ENCODE results near the gene CLEC16A.

CLEC16A gene

GRCh38 chr16:11108466-11108805, 164.1 kb downstream of the CLEC16A start:
- ATAC-seq (ENCODE audit: insufficient read depth, low read depth) (no peak), DNase-seq (no peak)
- no peak for TF ChIP-seq EZH2 (IDR thresholded peaks at IDR 0.05; ENCODE audit: borderline replicate concordance, low read depth, low read length, severe bottlenecking)
- TF ChIP-seq, protein P1, sequence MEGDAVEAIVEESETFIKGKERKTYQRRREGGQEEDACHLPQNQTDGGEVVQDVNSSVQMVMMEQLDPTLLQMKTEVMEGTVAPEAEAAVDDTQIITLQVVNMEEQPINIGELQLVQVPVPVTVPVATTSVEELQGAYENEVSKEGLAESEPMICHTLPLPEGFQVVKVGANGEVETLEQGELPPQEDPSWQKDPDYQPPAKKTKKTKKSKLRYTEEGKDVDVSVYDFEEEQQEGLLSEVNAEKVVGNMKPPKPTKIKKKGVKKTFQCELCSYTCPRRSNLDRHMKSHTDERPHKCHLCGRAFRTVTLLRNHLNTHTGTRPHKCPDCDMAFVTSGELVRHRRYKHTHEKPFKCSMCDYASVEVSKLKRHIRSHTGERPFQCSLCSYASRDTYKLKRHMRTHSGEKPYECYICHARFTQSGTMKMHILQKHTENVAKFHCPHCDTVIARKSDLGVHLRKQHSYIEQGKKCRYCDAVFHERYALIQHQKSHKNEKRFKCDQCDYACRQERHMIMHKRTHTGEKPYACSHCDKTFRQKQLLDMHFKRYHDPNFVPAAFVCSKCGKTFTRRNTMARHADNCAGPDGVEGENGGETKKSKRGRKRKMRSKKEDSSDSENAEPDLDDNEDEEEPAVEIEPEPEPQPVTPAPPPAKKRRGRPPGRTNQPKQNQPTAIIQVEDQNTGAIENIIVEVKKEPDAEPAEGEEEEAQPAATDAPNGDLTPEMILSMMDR (IDR thresholded peaks at IDR 0.05; ENCODE audit: borderline replicate concordance, extremely low read depth, low read length, poor library complexity, severe bottlenecking): no peak
- Histone ChIP-seq H3K27ac (ENCODE audit: low read length) (peak overlapping the region; percentile 58), H3K36me3 (ENCODE audit: insufficient read depth, low read length) (peaks cover 3% of the 10 kb centered on the region; the same call in 1 of the 2 replicates), H3K9me3 (ENCODE audit: insufficient read depth, low read length, severe bottlenecking) (no peaks in the 10 kb centered on the region), H3K27me3 (ENCODE audit: insufficient read depth, low read length, poor library complexity) (no peaks in the 10 kb centered on the region), H2AFZ (ENCODE audit: low read depth, low read length) (no peak overlapping the region), H3K4me1 (ENCODE audit: insufficient read depth, low read length) (peaks cover 55% of the 10 kb centered on the region), H3K4me3 (ENCODE audit: low read depth in 1 of 2, low read length in 2 of 2) (no peak overlapping the region), H4K20me1 (ENCODE audit: insufficient read depth, low read length) (no peaks in the 10 kb centered on the region), H3K79me2 (ENCODE audit: insufficient read depth, low read length) (no peaks in the 10 kb centered on the region), H3K4me2 (ENCODE audit: insufficient read depth, low read length) (no peak overlapping the region), H3K9ac (ENCODE audit: low read depth, low read length) (no peak overlapping the region)

GRCh38 chr16:11109566-11109965, 165.2 kb downstream of the CLEC16A start:
- Histone ChIP-seq H3K27ac (ENCODE audit: low read length) (peak overlapping the region; percentile 48; the same call in 1 of the 2 replicates), H2AFZ (ENCODE audit: low read depth, low read length) (no peak overlapping the region), H4K20me1 (ENCODE audit: insufficient read depth, low read length) (no peaks in the 10 kb centered on the region), H3K4me1 (ENCODE audit: insufficient read depth, low read length) (peaks cover 56% of the 10 kb centered on the region), H3K4me3 (ENCODE audit: low read depth in 1 of 2, low read length in 2 of 2) (no peak overlapping the region), H3K27me3 (ENCODE audit: insufficient read depth, low read length, poor library complexity) (no peaks in the 10 kb centered on the region), H3K36me3 (ENCODE audit: insufficient read depth, low read length) (peaks cover 3% of the 10 kb centered on the region; the same call in 1 of the 2 replicates), H3K79me2 (ENCODE audit: insufficient read depth, low read length) (no peaks in the 10 kb centered on the region), H3K9ac (ENCODE audit: low read depth, low read length) (no peak overlapping the region), H3K4me2 (ENCODE audit: insufficient read depth, low read length) (no peak overlapping the region), H3K9me3 (ENCODE audit: insufficient read depth, low read length, severe bottlenecking) (no peaks in the 10 kb centered on the region)
- no peak for ATAC-seq (ENCODE audit: insufficient read depth, low read depth)
- no peak for DNase-seq
- TF ChIP-seq, protein P1 (IDR thresholded peaks at IDR 0.05; ENCODE audit: borderline replicate concordance, extremely low read depth, low read length, poor library complexity, severe bottlenecking): no peak
- no peak for TF ChIP-seq EZH2 (IDR thresholded peaks at IDR 0.05; ENCODE audit: borderline replicate concordance, low read depth, low read length, severe bottlenecking)

- H3K4me1 ChIP-seq (ENCODE audit: insufficient read depth, low read length): peaks cover 56% of the 10 kb centered on the region
- no peaks in the 10 kb centered on the region for H4K20me1 ChIP-seq (ENCODE audit: insufficient read depth, low read length)
- H3K4me2 ChIP-seq (ENCODE audit: insufficient read depth, low read length): no peak overlapping the region
- peaks cover 3% of the 10 kb centered on the region; the same call in 1 of the 2 replicates for H3K36me3 ChIP-seq (ENCODE audit: insufficient read depth, low read length)
- no peak overlapping the region for H3K27ac ChIP-seq (ENCODE audit: low read length)
- no peaks in the 10 kb centered on the region for H3K27me3 ChIP-seq (ENCODE audit: insufficient read depth, low read length, poor library complexity)
- no peaks in the 10 kb centered on the region for H3K9me3 ChIP-seq (ENCODE audit: insufficient read depth, low read length, severe bottlenecking)
- no peak overlapping the region for H2AFZ ChIP-seq (ENCODE audit: low read depth, low read length)
- TF ChIP-seq, protein P1 (IDR thresholded peaks at IDR 0.05; ENCODE audit: borderline replicate concordance, extremely low read depth, low read length, poor library complexity, severe bottlenecking): no peak
- no peak for TF ChIP-seq EZH2 (IDR thresholded peaks at IDR 0.05; ENCODE audit: borderline replicate concordance, low read depth, low read length, severe bottlenecking)
- no peak overlapping the region for H3K4me3 ChIP-seq (ENCODE audit: low read depth in 1 of 2, low read length in 2 of 2)
- DNase-seq (no peak), ATAC-seq (ENCODE audit: insufficient read depth, low read depth) (no peak)
- H3K9ac ChIP-seq (ENCODE audit: low read depth, low read length): no peak overlapping the region
- H3K79me2 ChIP-seq (ENCODE audit: insufficient read depth, low read length): no peaks in the 10 kb centered on the region
Measured at GRCh38 chr16:11111150-11111549, 166.8 kb downstream of the CLEC16A start.
